ENCODE data around the gene KIF22. TPM values are rescaled to one million over a fixed set of nuclear protein-coding genes. Genes with fewer than 3 reads are reported as not detected.

Gene KIF22
- total and polyA plus RNA-seq, 9 of the 15 experiments (the other 6 are each of a cell fraction or from before 2014, with no cell fraction given): 8.7 to 232 (median 131) TPM

DNA sequence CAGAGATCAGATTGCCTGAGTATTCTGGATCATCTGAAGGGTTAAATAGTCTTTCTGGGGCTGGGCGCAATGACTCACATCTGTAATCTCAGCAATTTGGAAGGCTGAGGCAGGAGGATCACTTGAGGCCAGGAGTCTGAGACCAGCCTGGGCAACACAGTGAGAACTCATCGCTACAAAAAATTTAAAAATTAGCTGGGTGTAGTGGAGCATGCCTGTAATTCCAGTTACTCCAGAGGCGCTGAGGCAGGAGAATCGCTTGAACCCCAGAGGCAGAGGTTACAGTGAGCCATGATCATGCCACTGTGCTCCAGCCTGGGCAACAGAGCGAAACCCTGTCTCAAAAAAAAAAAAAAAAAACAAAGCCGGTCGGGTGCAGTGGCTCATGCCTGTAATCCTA lies 45.4 kb downstream of the KIF22 start:
- no peaks in the 10 kb centered on the region for H3K9me1 ChIP-seq (ENCODE audit: control insufficient read depth, insufficient read depth, low read length)
- no peak overlapping the region for H3K27ac ChIP-seq (ENCODE audit: extremely low read depth, low read depth, low read length)
- H3K4me1 ChIP-seq (replicated peaks in 1 of 2; ENCODE audit: control insufficient read depth in 2 of 2, insufficient read depth in 2 of 2, low read length in 2 of 2): peaks cover 0 to 14% of the 10 kb centered on the region in 2 experiments; a peak in 2 of 5 replicates
- H3K79me2 ChIP-seq (ENCODE audit: control insufficient read depth, insufficient read depth, low read length): no peaks in the 10 kb centered on the region
- H3K4me3 ChIP-seq: no peak overlapping the region
- H3K36me3 ChIP-seq (ENCODE audit: control insufficient read depth, insufficient read depth, low read length): no peaks in the 10 kb centered on the region
- TF ChIP-seq, protein P1, sequence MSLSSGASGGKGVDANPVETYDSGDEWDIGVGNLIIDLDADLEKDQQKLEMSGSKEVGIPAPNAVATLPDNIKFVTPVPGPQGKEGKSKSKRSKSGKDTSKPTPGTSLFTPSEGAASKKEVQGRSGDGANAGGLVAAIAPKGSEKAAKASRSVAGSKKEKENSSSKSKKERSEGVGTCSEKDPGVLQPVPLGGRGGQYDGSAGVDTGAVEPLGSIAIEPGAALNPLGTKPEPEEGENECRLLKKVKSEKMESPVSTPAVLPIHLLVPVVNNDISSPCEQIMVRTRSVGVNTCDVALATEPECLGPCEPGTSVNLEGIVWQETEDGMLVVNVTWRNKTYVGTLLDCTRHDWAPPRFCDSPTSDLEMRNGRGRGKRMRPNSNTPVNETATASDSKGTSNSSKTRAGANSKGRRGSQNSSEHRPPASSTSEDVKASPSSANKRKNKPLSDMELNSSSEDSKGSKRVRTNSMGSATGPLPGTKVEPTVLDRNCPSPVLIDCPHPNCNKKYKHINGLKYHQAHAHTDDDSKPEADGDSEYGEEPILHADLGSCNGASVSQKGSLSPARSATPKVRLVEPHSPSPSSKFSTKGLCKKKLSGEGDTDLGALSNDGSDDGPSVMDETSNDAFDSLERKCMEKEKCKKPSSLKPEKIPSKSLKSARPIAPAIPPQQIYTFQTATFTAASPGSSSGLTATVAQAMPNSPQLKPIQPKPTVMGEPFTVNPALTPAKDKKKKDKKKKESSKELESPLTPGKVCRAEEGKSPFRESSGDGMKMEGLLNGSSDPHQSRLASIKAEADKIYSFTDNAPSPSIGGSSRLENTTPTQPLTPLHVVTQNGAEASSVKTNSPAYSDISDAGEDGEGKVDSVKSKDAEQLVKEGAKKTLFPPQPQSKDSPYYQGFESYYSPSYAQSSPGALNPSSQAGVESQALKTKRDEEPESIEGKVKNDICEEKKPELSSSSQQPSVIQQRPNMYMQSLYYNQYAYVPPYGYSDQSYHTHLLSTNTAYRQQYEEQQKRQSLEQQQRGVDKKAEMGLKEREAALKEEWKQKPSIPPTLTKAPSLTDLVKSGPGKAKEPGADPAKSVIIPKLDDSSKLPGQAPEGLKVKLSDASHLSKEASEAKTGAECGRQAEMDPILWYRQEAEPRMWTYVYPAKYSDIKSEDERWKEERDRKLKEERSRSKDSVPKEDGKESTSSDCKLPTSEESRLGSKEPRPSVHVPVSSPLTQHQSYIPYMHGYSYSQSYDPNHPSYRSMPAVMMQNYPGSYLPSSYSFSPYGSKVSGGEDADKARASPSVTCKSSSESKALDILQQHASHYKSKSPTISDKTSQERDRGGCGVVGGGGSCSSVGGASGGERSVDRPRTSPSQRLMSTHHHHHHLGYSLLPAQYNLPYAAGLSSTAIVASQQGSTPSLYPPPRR (CRISPR knock-in tag; IDR thresholded peaks at IDR 0.05; ENCODE audit: borderline replicate concordance): no peak
- no peak for TF ChIP-seq NCOA1 (IDR thresholded peaks at IDR 0.05; ENCODE audit: low read depth)
- no peak for TF ChIP-seq TBL1XR1 (IDR thresholded peaks at IDR 0.05; ENCODE audit: low read length in 2 of 2)
- no peak for TF ChIP-seq PML (IDR thresholded peaks at IDR 0.05; ENCODE audit: low read length)
- TF ChIP-seq, protein P2, sequence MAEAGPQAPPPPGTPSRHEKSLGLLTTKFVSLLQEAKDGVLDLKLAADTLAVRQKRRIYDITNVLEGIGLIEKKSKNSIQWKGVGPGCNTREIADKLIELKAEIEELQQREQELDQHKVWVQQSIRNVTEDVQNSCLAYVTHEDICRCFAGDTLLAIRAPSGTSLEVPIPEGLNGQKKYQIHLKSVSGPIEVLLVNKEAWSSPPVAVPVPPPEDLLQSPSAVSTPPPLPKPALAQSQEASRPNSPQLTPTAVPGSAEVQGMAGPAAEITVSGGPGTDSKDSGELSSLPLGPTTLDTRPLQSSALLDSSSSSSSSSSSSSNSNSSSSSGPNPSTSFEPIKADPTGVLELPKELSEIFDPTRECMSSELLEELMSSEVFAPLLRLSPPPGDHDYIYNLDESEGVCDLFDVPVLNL (CRISPR knock-in tag; IDR thresholded peaks at IDR 0.05; ENCODE audit: low read depth): no peak
- 0 out of 2 replicates have a peak, but pooled peaks have one; percentile 27 for TF ChIP-seq FOSL1 (tag; conservative IDR thresholded peaks at IDR 0.05)
- TF ChIP-seq ELF4 (CRISPR knock-in tag; IDR thresholded peaks at IDR 0.05): no peak
- TF ChIP-seq KDM1A (IDR thresholded peaks at IDR 0.05): peak; percentile 40 to 49; a peak in 1 of 4 replicates
- no peak for TF ChIP-seq ZNF780A (CRISPR knock-in tag; IDR thresholded peaks at IDR 0.05)
- TF ChIP-seq EP400 (IDR thresholded peaks at IDR 0.05): no peak
- TF ChIP-seq, protein P3, sequence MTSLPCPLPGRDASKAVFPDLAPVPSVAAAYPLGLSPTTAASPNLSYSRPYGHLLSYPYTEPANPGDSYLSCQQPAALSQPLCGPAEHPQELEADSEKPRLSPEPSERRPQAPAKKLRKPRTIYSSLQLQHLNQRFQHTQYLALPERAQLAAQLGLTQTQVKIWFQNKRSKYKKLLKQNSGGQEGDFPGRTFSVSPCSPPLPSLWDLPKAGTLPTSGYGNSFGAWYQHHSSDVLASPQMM (CRISPR knock-in tag; IDR thresholded peaks at IDR 0.05): no peak
- no peak for TF ChIP-seq MEF2D (tag; conservative IDR thresholded peaks at IDR 0.05; ENCODE audit: low read depth)
- TF ChIP-seq SOX6 (IDR thresholded peaks at IDR 0.05): no peak
- no peak for TF ChIP-seq CBX1 (IDR thresholded peaks at IDR 0.05; ENCODE audit: low read depth)
- no peak for TF ChIP-seq HDAC3 (IDR thresholded peaks at IDR 0.05; ENCODE audit: borderline replicate concordance, partially characterized antibody)
- TF ChIP-seq, protein P4, sequence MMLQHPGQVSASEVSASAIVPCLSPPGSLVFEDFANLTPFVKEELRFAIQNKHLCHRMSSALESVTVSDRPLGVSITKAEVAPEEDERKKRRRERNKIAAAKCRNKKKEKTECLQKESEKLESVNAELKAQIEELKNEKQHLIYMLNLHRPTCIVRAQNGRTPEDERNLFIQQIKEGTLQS (IDR thresholded peaks at IDR 0.05): peak; percentile 29
- TF ChIP-seq, protein P4 (CRISPR knock-in tag; conservative IDR thresholded peaks at IDR 0.05): no peak
- intact Hi-C loops (cut with micrococcal nuclease): no loop called here
- no TSS peak for BruUV-seq (replicated peaks)
- no peak overlapping the region for H3K4me2 ChIP-seq (ENCODE audit: insufficient read depth, low read length)
- ChIA-PET POLR2A (no interaction called here), CTCF (ENCODE audit: low intra/inter-chr PET ratio) (no interaction called here)
- WGBS (ENCODE audit: insufficient coverage, low coverage, missing lambda C conversion rate): 45% methylated on average over 6 of the region's 7 CpGs
- H3K9me3 ChIP-seq (replicated peaks; ENCODE audit: control insufficient read depth, insufficient read depth, low read depth, low read length): no peaks in the 10 kb centered on the region
- no peak overlapping the region for H2AFZ ChIP-seq (ENCODE audit: low read depth, low read length)
- no peak overlapping the region for H3K9ac ChIP-seq (ENCODE audit: insufficient read depth in 1 of 2, low read depth in 2 of 2, low read length in 2 of 2)
- no peaks in the 10 kb centered on the region; a peak in 1 of 5 replicates for H3K27me3 ChIP-seq (ENCODE audit: control insufficient read depth in 2 of 2, insufficient read depth in 2 of 2, low read length in 2 of 2)
- ATAC-seq (no peak), DNase-seq (ENCODE audit: extremely low read depth in 1 of 4, low spot score in 3 of 4) (no peak), FAIRE-seq (no peak)
- in situ Hi-C loops (cut with MboI): no loop called here
- H4K20me1 ChIP-seq (replicated peaks; ENCODE audit: control insufficient read depth, insufficient read depth, low read length): no peaks in the 10 kb centered on the region

All from K562 (cell line).